SK-N-SH (cell line): ENCODE results near the gene TOLLIP. TPM values are rescaled to one million over a fixed set of nuclear protein-coding genes. Genes with fewer than 3 reads are reported as not detected.

ENCODE experiments used
- CTCF ChIA-PET: fragments of 300-600, 350-600 bp; formaldehyde crosslinking; extraction: SDS; loops from one replicate; lab custom pipeline; 2021; lab: Yijun Ruan, JAX
- POLR2A ChIA-PET: fragments of 350-600 bp; sonication (Branson Sonifier 250); formaldehyde crosslinking; extraction: SDS; loops from one replicate; lab custom pipeline; 2020; ENCODE audit warnings: antibody characterized with exemption, inconsistent platforms; lab: Yijun Ruan, JAX
- DNase-seq: peaks from one replicate; pipeline ENCODE4 v3.0.0; 2012
- H2AFZ ChIP-seq: fragments of 200-600 bp; sonication (generic); 2 replicates; pipeline ENCODE4 v1.8.1; 2016; ENCODE audit warnings: antibody characterized with exemption, mild to moderate bottlenecking, low read depth
- H3F3A ChIP-seq: fragments of 200-600 bp; sonication (generic); replicated peaks from 2 replicates; pipeline ENCODE3; 2016; ENCODE audit warnings: antibody characterized with exemption, mild to moderate bottlenecking; ENCODE audit not compliant: insufficient read depth
- H3K27ac ChIP-seq, 2 experiments: fragments of 200-500 bp in 1 of 2; fragments of 200-600 bp in 1 of 2; sonication (Bioruptor generic) in 1 of 2; sonication (generic), shearing (Covaris generic) in 1 of 2; 2 replicates each; pipeline versions ENCODE4 v1.5.1 to v1.6.1; 2014 to 2016; ENCODE audit warnings: low read depth in 2 of 2, inconsistent platforms in 1 of 2, low read length in 1 of 2, mild to moderate bottlenecking in 1 of 2, mixed read lengths in 1 of 2
- H3K27me3 ChIP-seq: fragments of 200-600 bp; sonication (generic), shearing (Covaris generic); 2 replicates; pipeline ENCODE4 v1.6.1; 2016; ENCODE audit warnings: mixed run types; ENCODE audit not compliant: insufficient read depth
- H3K36me3 ChIP-seq, 2 experiments: fragments of 200-500 bp in 1 of 2; fragments of 200-600 bp in 1 of 2; sonication (Bioruptor generic) in 1 of 2; sonication (generic) in 1 of 2; replicated peaks in 1 of 2; 2 replicates each; pipeline versions ENCODE3 to v1.5.1; 2014 to 2016; ENCODE audit warnings: low read length in 1 of 2, mild to moderate bottlenecking in 1 of 2; ENCODE audit not compliant: insufficient read depth in 2 of 2, control insufficient read depth in 1 of 2
- H3K4me1 ChIP-seq, 2 experiments: fragments of 200-500 bp in 1 of 2; fragments of 200-600 bp in 1 of 2; sonication (Bioruptor generic) in 1 of 2; sonication (generic), shearing (Covaris generic) in 1 of 2; 2 replicates each; pipeline versions ENCODE4 v1.5.1 to v1.6.1; 2014 to 2016; ENCODE audit warnings: low read depth in 1 of 2, low read length in 1 of 2, mixed run types in 1 of 2; ENCODE audit not compliant: insufficient read depth in 2 of 2, control insufficient read depth in 1 of 2
- H3K4me2 ChIP-seq: fragments of 200-600 bp; sonication (generic), shearing (Covaris generic); 2 replicates; pipeline ENCODE4 v1.6.1; 2017; ENCODE audit warnings: mixed run types
- H3K4me3 ChIP-seq, 2 experiments: fragments of 200-500 bp in 1 of 2; fragments of 200-600 bp in 1 of 2; sonication (Bioruptor generic) in 1 of 2; sonication (generic), shearing (Covaris generic) in 1 of 2; 2 replicates each; pipeline versions ENCODE4 v1.5.1 to v1.8.1; 2014 to 2016; ENCODE audit warnings: low read depth in 2 of 2, inconsistent platforms in 1 of 2, low read length in 1 of 2, mild to moderate bottlenecking in 1 of 2, mixed read lengths in 1 of 2, moderate library complexity in 1 of 2
- H3K79me2 ChIP-seq: fragments of 200-600 bp; sonication (generic); 2 replicates; pipeline ENCODE4 v1.8.1; 2017; ENCODE audit warnings: mild to moderate bottlenecking; ENCODE audit not compliant: insufficient read depth
- H3K9ac ChIP-seq: fragments of 200-600 bp; sonication (generic); 2 replicates; pipeline ENCODE4 v1.6.1; 2017; ENCODE audit warnings: mixed run types
- H3K9me2 ChIP-seq: fragments of 200-600 bp; sonication (generic); 2 replicates; pipeline ENCODE4 v1.6.1; 2017; ENCODE audit warnings: mixed run types
- H3K9me3 ChIP-seq: fragments of 200-600 bp; sonication (generic); 2 replicates; pipeline ENCODE4 v1.6.1; 2017; ENCODE audit warnings: mixed run types, mild to moderate bottlenecking, moderate library complexity
- H4K20me1 ChIP-seq: fragments of 200-600 bp; sonication (generic); 2 replicates; pipeline ENCODE4 v1.6.1; 2017; ENCODE audit warnings: mild to moderate bottlenecking, mixed run types; ENCODE audit not compliant: insufficient read depth
- CHD2 ChIP-seq: fragments of 150-350 bp; IDR thresholded peaks from 2 replicates; pipeline ENCODE4 v1.6.1; 2018; ENCODE audit warnings: low read length; ENCODE audit not compliant: partially characterized antibody
- EP300 ChIP-seq, 2 experiments: IDR thresholded peaks; 2 replicates each; pipeline versions ENCODE4 v1.4.0 to v1.6.1; 2012; ENCODE audit warnings: borderline replicate concordance in 1 of 2, low read depth in 1 of 2, low read length in 1 of 2
- FOXJ3 ChIP-seq: sonication (generic); formaldehyde crosslinking; IDR thresholded peaks from 2 replicates; pipeline ENCODE4 v1.5.1; 2020; ENCODE audit warnings: mild to moderate bottlenecking, missing genetic modification reagents
- GATA2 ChIP-seq: sonication (generic); formaldehyde crosslinking; IDR thresholded peaks from 2 replicates; pipeline ENCODE4 v1.5.0; 2020; ENCODE audit warnings: mild to moderate bottlenecking, missing genetic modification reagents
- MEF2A ChIP-seq: IDR thresholded peaks from 2 replicates; pipeline ENCODE4 v1.4.0; 2012; ENCODE audit warnings: low read depth, borderline replicate concordance
- NFIC ChIP-seq: IDR thresholded peaks from 2 replicates; pipeline ENCODE4 v1.4.0; 2012; ENCODE audit warnings: borderline replicate concordance
- RFX5 ChIP-seq: IDR thresholded peaks from 2 replicates; pipeline ENCODE4 v1.6.1; 2012; ENCODE audit warnings: mild to moderate bottlenecking, improper control_type of control experiment, low read length
- RXRA ChIP-seq: IDR thresholded peaks from 2 replicates; pipeline ENCODE4 v1.4.0; 2012; ENCODE audit warnings: low read depth, mild to moderate bottlenecking, borderline replicate concordance
- SIN3A ChIP-seq: IDR thresholded peaks from 2 replicates; pipeline ENCODE4 v1.6.1; 2012; ENCODE audit warnings: low read depth, mild to moderate bottlenecking, low read length, moderate library complexity, borderline replicate concordance
- SMC3 ChIP-seq: IDR thresholded peaks from 2 replicates; pipeline ENCODE4 v1.6.1; 2012; ENCODE audit warnings: low read depth, low read length, improper control_type of control experiment
- WGBS: methylation state at CpG from one replicate; pipeline ENCODE4 v1.1.6; 2017; ENCODE audit warnings: low lambda C conversion rate; 5-methylcytosine and 5-hydroxymethylcytosine counted together
- polyA plus RNA-seq, 3 experiments: library from polyadenylated mRNA; depleted of rRNA; stranded (reverse); fragments of >200 nt; gene quantifications; 2 replicates each; pipeline ENCODE4 v1.2.3, GENCODE V29; 2012
- TF ChIP-seq, protein P1 (sequence below): fragments of 150-350 bp; IDR thresholded peaks from 2 replicates; pipeline ENCODE4 v1.6.1; 2016; ENCODE audit warnings: mild to moderate bottlenecking, low read depth, low read length
- TF ChIP-seq, protein P2 (sequence below): IDR thresholded peaks from 2 replicates; pipeline ENCODE4; 2012
- TF ChIP-seq, protein P3 (sequence below): IDR thresholded peaks from 2 replicates; pipeline ENCODE4 v1.6.1; 2012; ENCODE audit warnings: mild to moderate bottlenecking, low read depth, low read length, moderate library complexity

Gene TOLLIP
- polyA plus RNA-seq, 1 of the 3 experiments (the other 2 are of a cell fraction): 55.4 TPM

DNA sequence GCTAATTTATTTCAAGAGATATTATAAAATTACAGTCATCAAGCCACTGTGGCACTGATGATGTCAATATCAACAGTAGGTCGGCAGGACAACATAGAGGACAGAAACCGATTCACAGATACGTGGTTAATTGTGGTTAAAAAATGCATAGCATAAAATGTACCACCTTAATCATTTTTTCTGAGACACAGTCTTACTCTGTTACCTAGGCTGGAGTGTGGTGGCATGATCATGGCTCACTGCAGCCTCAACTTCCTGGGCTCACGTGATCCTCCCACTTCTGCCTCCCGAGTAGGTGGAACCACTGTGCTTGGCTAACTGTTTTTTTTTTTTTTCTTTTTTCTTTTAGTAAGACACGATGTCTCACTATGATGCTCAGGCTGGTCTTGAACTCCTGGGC lies 21.0 kb upstream of the TOLLIP start:
- POLR2A ChIA-PET: no interaction called here

GRCh38 chr11:1327064-1327460 lies 17.6 kb upstream of the TOLLIP start:
- H3K27ac ChIP-seq: no peak overlapping the region
- ChIA-PET POLR2A (no interaction called here), CTCF (interaction anchor here (0.8 to 1.0 kb wide), 2 partner anchors 10 to 62 kb away, joined by 3 to 4 read pairs; no protein-coding TSS in a partner anchor)
- no peaks in the 10 kb centered on the region for H3K79me2 ChIP-seq
- peaks cover 5% of the 10 kb centered on the region; the same call in 1 of the 2 replicates for H3K27me3 ChIP-seq
- H4K20me1 ChIP-seq: no peaks in the 10 kb centered on the region
- no peak overlapping the region for H3K4me3 ChIP-seq
- 14% methylated on average over 4 of the region's 4 CpGs for WGBS
- H3K4me1 ChIP-seq: no peaks in the 10 kb centered on the region
- H3K9me2 ChIP-seq: no peaks in the 10 kb centered on the region
- no peak overlapping the region for H3K4me2 ChIP-seq
- no peaks in the 10 kb centered on the region for H3K36me3 ChIP-seq
- TF ChIP-seq NFIC (no peak), GATA2 (CRISPR knock-in tag) (no peak), CHD2 (no peak)
- TF ChIP-seq, protein P1, sequence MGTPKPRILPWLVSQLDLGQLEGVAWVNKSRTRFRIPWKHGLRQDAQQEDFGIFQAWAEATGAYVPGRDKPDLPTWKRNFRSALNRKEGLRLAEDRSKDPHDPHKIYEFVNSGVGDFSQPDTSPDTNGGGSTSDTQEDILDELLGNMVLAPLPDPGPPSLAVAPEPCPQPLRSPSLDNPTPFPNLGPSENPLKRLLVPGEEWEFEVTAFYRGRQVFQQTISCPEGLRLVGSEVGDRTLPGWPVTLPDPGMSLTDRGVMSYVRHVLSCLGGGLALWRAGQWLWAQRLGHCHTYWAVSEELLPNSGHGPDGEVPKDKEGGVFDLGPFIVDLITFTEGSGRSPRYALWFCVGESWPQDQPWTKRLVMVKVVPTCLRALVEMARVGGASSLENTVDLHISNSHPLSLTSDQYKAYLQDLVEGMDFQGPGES: no peak
- TF ChIP-seq, protein P2, sequence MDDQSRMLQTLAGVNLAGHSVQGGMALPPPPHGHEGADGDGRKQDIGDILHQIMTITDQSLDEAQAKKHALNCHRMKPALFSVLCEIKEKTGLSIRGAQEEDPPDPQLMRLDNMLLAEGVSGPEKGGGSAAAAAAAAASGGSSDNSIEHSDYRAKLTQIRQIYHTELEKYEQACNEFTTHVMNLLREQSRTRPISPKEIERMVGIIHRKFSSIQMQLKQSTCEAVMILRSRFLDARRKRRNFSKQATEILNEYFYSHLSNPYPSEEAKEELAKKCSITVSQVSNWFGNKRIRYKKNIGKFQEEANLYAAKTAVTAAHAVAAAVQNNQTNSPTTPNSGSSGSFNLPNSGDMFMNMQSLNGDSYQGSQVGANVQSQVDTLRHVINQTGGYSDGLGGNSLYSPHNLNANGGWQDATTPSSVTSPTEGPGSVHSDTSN: no peak
- no peak for DNase-seq
- H2AFZ ChIP-seq: no peak overlapping the region
- H3F3A ChIP-seq: no peaks in the 10 kb centered on the region
- no peak overlapping the region for H3K9ac ChIP-seq
- H3K9me3 ChIP-seq: no peaks in the 10 kb centered on the region

More for the DNA sequence above, 21.0 kb upstream of the TOLLIP start:
- Histone ChIP-seq H3K9ac (no peak overlapping the region), H3K4me2 (no peak overlapping the region), H3K27me3 (no peaks in the 10 kb centered on the region), H2AFZ (no peak overlapping the region), H3K4me1 (peaks cover 3 to 4% of the 10 kb centered on the region in 2 experiments; a peak in 2 of 4 replicates), H3K4me3 (no peak overlapping the region), H3K27ac (no peak overlapping the region), H3K79me2 (no peaks in the 10 kb centered on the region), H3K9me2 (no peaks in the 10 kb centered on the region), H3K9me3 (no peaks in the 10 kb centered on the region), H3K36me3 (no peaks in the 10 kb centered on the region), H3F3A (no peaks in the 10 kb centered on the region), H4K20me1 (no peaks in the 10 kb centered on the region)
- no peak for DNase-seq
- CTCF ChIA-PET: no interaction called here
- WGBS: 30% methylated on average over 6 of the region's 6 CpGs
- no peak for TF ChIP-seq SIN3A
- TF ChIP-seq SMC3: no peak
- no peak for TF ChIP-seq EP300 (IDR thresholded peaks at IDR 0.05; ENCODE audit: borderline replicate concordance in 1 of 2, low read depth in 1 of 2, low read length in 1 of 2)
- TF ChIP-seq, protein P3, sequence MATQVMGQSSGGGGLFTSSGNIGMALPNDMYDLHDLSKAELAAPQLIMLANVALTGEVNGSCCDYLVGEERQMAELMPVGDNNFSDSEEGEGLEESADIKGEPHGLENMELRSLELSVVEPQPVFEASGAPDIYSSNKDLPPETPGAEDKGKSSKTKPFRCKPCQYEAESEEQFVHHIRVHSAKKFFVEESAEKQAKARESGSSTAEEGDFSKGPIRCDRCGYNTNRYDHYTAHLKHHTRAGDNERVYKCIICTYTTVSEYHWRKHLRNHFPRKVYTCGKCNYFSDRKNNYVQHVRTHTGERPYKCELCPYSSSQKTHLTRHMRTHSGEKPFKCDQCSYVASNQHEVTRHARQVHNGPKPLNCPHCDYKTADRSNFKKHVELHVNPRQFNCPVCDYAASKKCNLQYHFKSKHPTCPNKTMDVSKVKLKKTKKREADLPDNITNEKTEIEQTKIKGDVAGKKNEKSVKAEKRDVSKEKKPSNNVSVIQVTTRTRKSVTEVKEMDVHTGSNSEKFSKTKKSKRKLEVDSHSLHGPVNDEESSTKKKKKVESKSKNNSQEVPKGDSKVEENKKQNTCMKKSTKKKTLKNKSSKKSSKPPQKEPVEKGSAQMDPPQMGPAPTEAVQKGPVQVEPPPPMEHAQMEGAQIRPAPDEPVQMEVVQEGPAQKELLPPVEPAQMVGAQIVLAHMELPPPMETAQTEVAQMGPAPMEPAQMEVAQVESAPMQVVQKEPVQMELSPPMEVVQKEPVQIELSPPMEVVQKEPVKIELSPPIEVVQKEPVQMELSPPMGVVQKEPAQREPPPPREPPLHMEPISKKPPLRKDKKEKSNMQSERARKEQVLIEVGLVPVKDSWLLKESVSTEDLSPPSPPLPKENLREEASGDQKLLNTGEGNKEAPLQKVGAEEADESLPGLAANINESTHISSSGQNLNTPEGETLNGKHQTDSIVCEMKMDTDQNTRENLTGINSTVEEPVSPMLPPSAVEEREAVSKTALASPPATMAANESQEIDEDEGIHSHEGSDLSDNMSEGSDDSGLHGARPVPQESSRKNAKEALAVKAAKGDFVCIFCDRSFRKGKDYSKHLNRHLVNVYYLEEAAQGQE: no peak
- TF ChIP-seq MEF2A: no peak
- no peak for TF ChIP-seq FOXJ3
- TF ChIP-seq RXRA: no peak
- no peak for TF ChIP-seq RFX5
